HEK293 (cell line): Measurements from ENCODE around the gene ECM1.

ENCODE experiments used
- YY1 ChIP-seq: fragments of 450-650 bp; formaldehyde crosslinking; IDR thresholded peaks from 2 replicates; pipeline ENCODE4 v1.5.1; 2018; ENCODE audit warnings: missing biosample characterization, missing genetic modification characterization
- ZNF76 ChIP-seq: fragments of 450-650 bp; formaldehyde crosslinking; IDR thresholded peaks from 2 replicates; pipeline ENCODE4; 2016; ENCODE audit warnings: low read depth, missing biosample characterization, missing genetic modification characterization, borderline replicate concordance

GRCh38 chr1:150477733-150478132 lies 30.2 kb upstream of the ECM1 start:
- no peak for TF ChIP-seq YY1
- TF ChIP-seq ZNF76 (tag by site-specific recombination): no peak
